Measurements from ENCODE around the gene FIP1L1. TPM values are rescaled to one million over a fixed set of nuclear protein-coding genes. Genes with fewer than 3 reads are reported as not detected.
"Not testable (repeated sequence)": the region's sequence is repeated elsewhere in the genome, so short reads cannot be mapped to it uniquely, and the experiment has no call there.

The FIP1L1 gene
- total RNA-seq, 3 donors from 2014 or later (not counting 1 experiment from before 2014, with no cell fraction given), result 76.2 to 94.0 (median 85.6) TPM

DNA sequence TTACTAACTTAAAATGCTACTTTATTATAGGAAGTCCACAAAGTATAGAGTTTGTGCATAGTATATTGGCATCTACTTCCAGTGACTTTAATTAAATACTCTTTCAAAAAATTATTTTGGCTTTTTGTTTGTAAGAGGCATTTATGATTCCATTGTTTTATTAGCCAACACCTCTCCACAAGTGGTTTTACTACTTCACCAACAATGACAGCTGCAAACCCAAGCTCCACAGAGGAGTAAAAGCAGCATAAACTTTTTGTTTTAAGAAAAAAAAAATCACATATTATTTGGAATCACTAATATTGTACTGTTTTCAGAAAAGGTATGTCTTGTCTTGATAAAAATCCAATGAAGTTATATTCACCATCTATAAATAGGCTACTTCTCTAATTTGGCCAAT is 88.5 kb downstream of the FIP1L1 start:
- no peak overlapping the region for H3K27ac ChIP-seq (ENCODE audit: low read length)
- peaks cover 4% of the 10 kb centered on the region for H3K9me3 ChIP-seq (ENCODE audit: control insufficient read depth, insufficient read depth, low read length)
- no peaks in the 10 kb centered on the region for H3K4me1 ChIP-seq (ENCODE audit: control insufficient read depth, insufficient read depth, low read length)
- Mint-ChIP-seq H3K27me3 (ENCODE audit: low read depth in 2 of 2) (no peaks in the 10 kb centered on the region), H3K27ac (no peak overlapping the region), H3K9me3 (peaks cover 5 to 12% of the 10 kb centered on the region in 2 donors), H3K4me1 (no peaks in the 10 kb centered on the region), H3K36me3 (peaks cover 22% of the 10 kb centered on the region), H3K4me3 (no peak overlapping the region)
- DNase-seq (no peak), ATAC-seq (no peak)
- intact Hi-C loops (cut with micrococcal nuclease), result no loop called here
- TF ChIP-seq, protein P1, sequence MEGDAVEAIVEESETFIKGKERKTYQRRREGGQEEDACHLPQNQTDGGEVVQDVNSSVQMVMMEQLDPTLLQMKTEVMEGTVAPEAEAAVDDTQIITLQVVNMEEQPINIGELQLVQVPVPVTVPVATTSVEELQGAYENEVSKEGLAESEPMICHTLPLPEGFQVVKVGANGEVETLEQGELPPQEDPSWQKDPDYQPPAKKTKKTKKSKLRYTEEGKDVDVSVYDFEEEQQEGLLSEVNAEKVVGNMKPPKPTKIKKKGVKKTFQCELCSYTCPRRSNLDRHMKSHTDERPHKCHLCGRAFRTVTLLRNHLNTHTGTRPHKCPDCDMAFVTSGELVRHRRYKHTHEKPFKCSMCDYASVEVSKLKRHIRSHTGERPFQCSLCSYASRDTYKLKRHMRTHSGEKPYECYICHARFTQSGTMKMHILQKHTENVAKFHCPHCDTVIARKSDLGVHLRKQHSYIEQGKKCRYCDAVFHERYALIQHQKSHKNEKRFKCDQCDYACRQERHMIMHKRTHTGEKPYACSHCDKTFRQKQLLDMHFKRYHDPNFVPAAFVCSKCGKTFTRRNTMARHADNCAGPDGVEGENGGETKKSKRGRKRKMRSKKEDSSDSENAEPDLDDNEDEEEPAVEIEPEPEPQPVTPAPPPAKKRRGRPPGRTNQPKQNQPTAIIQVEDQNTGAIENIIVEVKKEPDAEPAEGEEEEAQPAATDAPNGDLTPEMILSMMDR (IDR thresholded peaks at IDR 0.05), result no peak
- no peaks in the 10 kb centered on the region for H3K27me3 ChIP-seq (ENCODE audit: control insufficient read depth, insufficient read depth, low read length)
- H3K36me3 ChIP-seq (ENCODE audit: control insufficient read depth, insufficient read depth, low read length), result peaks cover 20% of the 10 kb centered on the region
- H3K4me3 ChIP-seq (ENCODE audit: low read length), result no peak overlapping the region

DNA sequence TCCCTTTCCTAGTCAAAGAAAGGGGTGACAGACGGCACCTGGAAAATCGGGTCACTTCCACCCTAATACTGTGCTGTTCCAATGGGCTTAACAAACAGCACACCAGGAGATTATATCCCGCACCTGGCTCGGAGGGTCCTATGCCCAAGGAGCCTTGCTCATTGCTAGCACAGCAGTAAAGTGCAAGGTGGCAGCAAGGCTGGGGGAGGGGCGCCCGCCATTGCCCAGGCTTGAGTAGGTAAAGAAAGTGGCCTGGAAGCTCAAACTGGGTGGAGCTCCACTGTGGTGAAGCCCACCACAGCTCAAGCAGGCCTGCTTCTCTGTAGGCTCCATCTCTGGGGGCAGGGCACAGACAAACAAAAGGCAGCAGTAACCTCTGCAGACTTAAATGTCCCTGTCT is 89.1 kb downstream of the FIP1L1 start:
- DNase-seq; H3K4me3 ChIP-seq (ENCODE audit: low read length); H3K27me3 ChIP-seq (ENCODE audit: control insufficient read depth, insufficient read depth, low read length); H3K27ac ChIP-seq (ENCODE audit: low read length); H3K27ac Mint-ChIP-seq; H3K4me1 ChIP-seq (ENCODE audit: control insufficient read depth, insufficient read depth, low read length); H3K27me3 Mint-ChIP-seq (ENCODE audit: low read depth in 2 of 2); intact Hi-C loops (cut with micrococcal nuclease); H3K4me3 Mint-ChIP-seq; ATAC-seq; H3K9me3 ChIP-seq (ENCODE audit: control insufficient read depth, insufficient read depth, low read length); H3K4me1 Mint-ChIP-seq: not testable (repeated sequence)
- 96% methylated on average over 6 of the region's 6 CpGs for WGBS (ENCODE audit: insufficient coverage)
- Mint-ChIP-seq H3K36me3 (peaks cover 22% of the 10 kb centered on the region), H3K9me3 (peaks cover 5 to 12% of the 10 kb centered on the region in 2 donors)
- H3K36me3 ChIP-seq (ENCODE audit: control insufficient read depth, insufficient read depth, low read length), result peaks cover 14% of the 10 kb centered on the region

GRCh38 chr4:53476232-53477037 is 99.0 kb downstream of the FIP1L1 start:
- Mint-ChIP-seq H3K27me3 (ENCODE audit: low read depth in 2 of 2) (no peaks in the 10 kb centered on the region), H3K4me3 (no peak overlapping the region), H3K27ac (no peak overlapping the region), H3K36me3 (peaks cover 12% of the 10 kb centered on the region), H3K9me3 (peaks cover 6 to 9% of the 10 kb centered on the region in 2 donors), H3K4me1 (no peaks in the 10 kb centered on the region)
- no peak overlapping the region for H3K4me3 ChIP-seq (ENCODE audit: low read length)
- no peaks in the 10 kb centered on the region for H3K27me3 ChIP-seq (ENCODE audit: control insufficient read depth, insufficient read depth, low read length)
- H3K9me3 ChIP-seq (ENCODE audit: control insufficient read depth, insufficient read depth, low read length), result no peaks in the 10 kb centered on the region
- TF ChIP-seq, protein P1 (IDR thresholded peaks at IDR 0.05), result no peak
- intact Hi-C loops (cut with micrococcal nuclease), result no loop called here
- H3K4me1 ChIP-seq (ENCODE audit: control insufficient read depth, insufficient read depth, low read length), result no peaks in the 10 kb centered on the region
- no peaks in the 10 kb centered on the region for H3K36me3 ChIP-seq (ENCODE audit: control insufficient read depth, insufficient read depth, low read length)
- 92% methylated on average over 10 of the region's 10 CpGs for WGBS (ENCODE audit: insufficient coverage)
- H3K27ac ChIP-seq (ENCODE audit: low read length), result no peak overlapping the region
- DNase-seq, result no peak
- no peak for ATAC-seq

DNA sequence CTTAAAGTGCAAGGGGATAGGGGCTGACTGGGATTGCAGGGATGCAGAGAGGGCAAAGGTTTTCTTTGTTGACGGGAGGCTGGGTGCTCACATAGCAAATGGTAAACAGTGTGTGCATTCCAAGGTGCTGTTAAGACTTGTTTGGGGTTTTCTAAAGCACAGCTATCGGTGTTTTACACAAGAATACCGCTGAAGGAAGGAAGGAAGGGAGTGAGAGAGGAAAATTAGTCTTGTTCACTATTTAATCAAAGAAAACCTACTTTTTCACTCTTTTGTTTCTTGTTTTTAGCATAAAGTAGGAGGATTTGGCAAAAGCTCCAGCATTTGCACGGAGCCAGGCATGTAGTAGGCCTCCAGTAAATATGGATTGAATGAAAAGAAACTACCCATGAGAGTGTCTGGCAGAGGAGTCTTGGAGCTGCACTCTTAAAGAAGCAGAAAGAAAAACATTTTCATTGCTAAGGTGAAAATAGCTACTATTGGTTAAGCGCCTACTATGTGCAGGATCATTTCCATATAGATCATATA is 99.7 kb downstream of the FIP1L1 start:
- Histone ChIP-seq H3K9me3 (ENCODE audit: control insufficient read depth, insufficient read depth, low read length) (no peaks in the 10 kb centered on the region), H3K4me3 (ENCODE audit: low read length) (no peak overlapping the region), H3K27ac (ENCODE audit: low read length) (no peak overlapping the region), H3K4me1 (ENCODE audit: control insufficient read depth, insufficient read depth, low read length) (no peaks in the 10 kb centered on the region), H3K27me3 (ENCODE audit: control insufficient read depth, insufficient read depth, low read length) (no peaks in the 10 kb centered on the region), H3K36me3 (ENCODE audit: control insufficient read depth, insufficient read depth, low read length) (no peaks in the 10 kb centered on the region)
- H3K9me3 Mint-ChIP-seq, result peaks cover 6 to 9% of the 10 kb centered on the region in 2 donors
- H3K27me3 Mint-ChIP-seq (ENCODE audit: low read depth in 2 of 2), result no peaks in the 10 kb centered on the region
- TF ChIP-seq, protein P1 (IDR thresholded peaks at IDR 0.05), result no peak
- peaks cover 12% of the 10 kb centered on the region for H3K36me3 Mint-ChIP-seq
- H3K4me1 Mint-ChIP-seq, result no peaks in the 10 kb centered on the region
- intact Hi-C loops (cut with micrococcal nuclease), result no loop called here
- 86% methylated on average over 4 of the region's 5 CpGs for WGBS (ENCODE audit: insufficient coverage)
- DNase-seq (no peak), ATAC-seq (no peak)
- H3K4me3 Mint-ChIP-seq, result no peak overlapping the region
- H3K27ac Mint-ChIP-seq, result no peak overlapping the region
